Measurements from ENCODE around the gene KIF6. TPM values are rescaled to one million over a fixed set of nuclear protein-coding genes. Genes with fewer than 3 reads are reported as not detected.

The KIF6 gene
- polyA plus RNA-seq, 10 donors = 0.92 to 1.6 (median 1.4) TPM

DNA sequence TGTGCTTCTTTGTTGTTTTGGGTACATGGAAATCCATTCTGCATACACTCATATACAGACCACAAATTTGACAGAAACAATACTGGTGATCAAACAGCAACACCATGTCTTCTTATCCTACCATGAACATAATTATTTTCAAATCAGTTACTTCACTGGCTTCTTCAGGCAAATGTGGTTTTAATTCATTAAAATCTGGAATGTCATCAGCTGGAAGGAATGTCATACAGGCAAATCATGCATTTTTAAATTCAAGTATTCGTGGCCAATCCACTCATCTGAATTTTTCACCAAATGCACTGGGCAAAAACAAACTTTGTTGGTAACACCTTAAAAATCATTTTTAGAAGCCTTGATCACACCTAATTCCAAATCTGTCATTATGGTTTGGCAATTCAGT lies 59.3 kb downstream of the KIF6 start:
- DNase-seq = no peak

DNA sequence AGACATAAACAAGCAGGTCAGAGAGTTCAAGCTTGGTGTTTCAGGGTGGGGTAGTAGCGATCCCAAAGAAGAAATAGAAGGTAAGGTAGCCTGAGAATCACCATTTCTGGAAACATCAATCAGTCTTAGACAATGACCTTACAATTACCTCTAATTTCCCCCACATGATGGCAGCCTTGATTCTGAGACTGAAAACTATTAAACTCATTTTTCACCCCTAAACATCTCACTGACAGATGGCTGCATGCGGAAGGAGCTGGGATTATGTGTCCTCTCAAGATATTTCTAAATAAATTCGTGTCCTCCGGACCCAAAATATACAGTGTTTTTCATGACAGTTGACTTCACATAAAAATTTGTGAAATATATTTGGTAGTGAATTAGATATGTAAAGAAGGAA lies 61.0 kb downstream of the KIF6 start:
- DNase-seq = no peak

DNA sequence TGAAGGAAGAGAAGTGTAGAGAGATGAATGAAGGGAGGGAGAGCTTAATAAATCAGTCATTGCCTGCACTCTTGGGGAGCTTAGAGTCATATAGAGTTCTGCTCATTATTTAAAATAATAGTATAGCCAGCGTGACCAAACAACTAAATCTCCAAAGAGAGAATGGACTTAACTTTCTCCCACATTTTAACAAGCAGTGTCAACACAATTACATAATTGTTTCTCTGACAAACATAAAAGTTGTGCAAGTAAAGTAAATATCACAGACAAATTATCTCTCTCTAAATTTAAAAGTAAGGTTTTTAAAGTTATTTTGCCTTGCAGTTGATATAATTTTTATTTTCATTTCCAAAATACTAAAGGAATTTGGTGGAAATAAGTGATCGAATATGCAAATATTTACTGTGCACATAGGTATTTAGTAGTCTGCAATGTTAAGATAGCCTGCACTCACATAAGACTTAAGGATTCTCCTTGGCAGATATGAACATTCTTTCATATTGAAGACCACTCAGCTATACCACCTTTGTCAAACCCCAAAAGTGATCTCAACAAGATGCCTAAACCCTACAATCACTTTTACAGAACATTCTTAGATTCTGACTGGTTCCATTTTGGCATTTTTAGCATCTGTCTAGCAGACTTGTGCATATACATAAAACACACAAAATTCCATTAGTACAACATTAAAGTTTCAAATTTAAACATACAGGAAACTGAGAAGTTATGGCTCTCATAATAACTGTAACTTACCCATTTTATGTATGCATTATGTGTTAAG lies 67.7 kb downstream of the KIF6 start:
- no peak for DNase-seq

DNA sequence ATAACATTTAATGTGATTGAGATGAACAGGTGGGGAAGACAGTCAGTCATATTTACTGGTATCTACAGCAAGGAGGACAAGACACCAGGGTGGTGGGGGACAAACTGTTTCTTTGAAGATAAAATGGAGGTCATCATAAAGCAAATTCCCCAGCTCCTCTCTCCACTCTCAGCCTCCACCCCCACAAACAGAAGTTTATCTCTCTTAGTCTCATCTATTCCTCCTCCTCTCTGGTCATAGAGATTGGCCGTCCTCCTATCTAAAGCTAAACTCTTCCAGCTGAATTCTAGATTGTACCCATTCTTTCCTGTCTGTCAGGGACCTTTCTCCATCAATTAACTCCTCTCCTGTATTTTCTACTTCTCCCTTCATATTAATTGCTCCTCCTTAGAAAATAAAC lies 71.1 kb downstream of the KIF6 start:
- no peak for DNase-seq

DNA sequence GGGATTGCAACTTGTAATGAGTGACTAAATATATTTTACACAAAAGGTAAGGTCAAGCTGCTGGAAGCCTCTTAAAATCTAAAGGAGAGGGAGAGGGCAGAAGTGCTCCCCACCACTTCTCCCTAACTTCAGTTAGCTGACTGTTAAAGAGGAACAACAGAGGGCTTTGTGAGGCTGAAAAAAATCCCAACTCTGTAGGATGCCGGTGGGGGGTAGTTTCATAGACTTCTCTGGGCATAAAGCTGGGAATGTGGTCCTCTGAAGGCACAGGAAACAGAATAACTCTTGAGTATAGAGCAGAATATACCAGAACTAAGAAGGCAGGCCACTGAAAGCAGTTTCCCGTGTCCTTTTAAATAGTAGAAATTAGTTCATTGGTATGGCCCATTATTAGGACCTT lies 71.6 kb downstream of the KIF6 start:
- no peak for DNase-seq

DNA sequence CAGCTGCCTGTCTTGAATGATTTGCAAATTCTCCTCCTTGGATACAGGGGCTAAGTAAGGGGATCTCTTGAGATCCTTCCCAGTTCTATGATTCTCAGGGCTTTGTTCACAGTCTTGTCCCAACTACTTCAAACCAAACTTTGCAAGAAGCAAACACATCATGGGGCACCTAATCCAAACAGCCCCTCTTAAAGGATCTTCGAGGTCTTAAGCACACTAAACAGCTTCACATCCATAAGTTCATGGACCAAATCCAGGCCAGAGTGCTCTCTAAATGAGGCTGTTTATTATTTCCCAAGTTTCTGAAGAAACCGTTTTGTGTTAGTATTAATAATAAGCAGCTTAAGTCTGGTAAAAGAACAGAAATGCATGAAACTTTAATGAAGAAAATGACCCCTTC lies 75.2 kb downstream of the KIF6 start:
- DNase-seq = no peak

DNA sequence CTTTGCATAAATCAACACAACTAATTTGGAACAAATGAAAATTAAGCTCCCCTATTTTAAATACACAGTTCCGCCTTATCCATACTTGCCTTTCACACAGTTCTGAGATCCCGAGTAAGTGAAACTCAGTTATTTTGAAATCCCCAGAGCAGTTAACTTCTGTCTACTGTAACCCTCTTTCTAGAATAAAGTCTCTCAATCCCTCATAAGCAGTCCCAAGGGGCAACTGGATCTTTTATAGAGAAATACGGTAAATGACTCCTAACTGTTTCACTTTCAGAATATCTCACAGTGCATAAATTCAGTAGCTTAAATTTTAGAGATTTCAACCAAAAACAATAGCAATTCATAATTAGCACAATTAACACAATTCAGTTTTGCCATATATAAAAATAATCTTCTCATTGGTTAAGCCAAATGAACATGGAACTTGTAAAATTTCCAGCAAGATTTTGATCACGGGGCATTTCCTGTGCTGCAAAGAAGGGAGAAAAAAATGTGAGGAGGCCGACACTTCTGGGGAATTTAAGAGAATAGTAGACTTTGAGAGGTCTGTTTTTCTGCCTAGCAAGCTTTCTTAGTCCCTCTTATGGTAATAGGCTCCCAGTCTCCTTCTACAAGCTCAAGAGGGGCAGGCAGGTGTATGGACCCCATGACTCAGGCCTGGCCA lies 78.3 kb downstream of the KIF6 start:
- no peak for DNase-seq

DNA sequence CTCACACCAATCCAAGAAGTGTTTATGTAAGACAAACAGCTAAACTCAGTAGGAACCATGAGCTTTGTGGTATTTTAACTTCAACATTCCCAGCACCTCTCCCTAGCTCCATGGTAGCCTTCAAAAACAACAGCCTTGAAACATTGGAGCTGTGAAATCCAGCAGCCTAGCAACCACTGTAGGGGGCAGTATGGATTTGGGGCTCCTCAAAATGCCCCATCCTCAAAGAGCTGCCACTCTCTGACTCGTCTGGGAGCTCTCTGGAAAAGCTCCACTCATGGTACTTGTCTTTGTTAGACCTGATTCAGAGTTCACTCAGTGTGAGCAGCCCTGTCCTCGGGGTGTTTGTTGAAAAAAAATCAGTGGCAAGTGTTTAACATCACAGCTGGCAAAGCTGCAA lies 82.9 kb downstream of the KIF6 start:
- no peak for DNase-seq

DNA sequence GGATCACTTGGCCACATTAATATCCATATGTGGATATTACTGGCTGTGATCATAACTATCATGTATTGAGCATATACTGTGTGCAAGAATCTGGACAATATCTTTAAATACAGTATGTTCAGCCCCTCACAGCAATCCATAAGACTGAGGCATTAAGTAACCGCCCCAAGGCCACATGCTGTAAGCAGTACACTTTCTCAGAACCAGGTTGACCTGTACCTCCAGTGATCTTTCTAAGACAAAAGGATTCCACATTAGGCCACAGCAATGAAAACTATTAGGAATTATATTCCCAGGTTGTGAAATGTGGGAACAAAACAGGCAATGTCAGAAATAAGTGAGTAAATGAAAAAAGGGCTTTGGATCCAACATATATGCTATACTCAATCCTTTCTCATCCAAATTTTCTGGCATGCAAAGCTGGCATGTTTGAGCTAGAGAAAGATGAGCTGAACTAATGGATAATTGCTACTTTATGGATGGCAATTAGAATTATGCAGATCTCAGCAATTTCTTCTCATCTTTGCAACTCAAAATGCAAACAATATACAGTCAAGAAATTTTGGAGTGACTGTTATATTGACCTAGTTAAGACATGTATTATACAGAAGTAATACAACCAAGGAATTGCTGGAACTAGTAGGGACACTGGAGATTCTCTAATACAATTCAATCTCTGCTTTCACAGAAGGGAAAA lies 86.9 kb downstream of the KIF6 start:
- no peak for DNase-seq

DNA sequence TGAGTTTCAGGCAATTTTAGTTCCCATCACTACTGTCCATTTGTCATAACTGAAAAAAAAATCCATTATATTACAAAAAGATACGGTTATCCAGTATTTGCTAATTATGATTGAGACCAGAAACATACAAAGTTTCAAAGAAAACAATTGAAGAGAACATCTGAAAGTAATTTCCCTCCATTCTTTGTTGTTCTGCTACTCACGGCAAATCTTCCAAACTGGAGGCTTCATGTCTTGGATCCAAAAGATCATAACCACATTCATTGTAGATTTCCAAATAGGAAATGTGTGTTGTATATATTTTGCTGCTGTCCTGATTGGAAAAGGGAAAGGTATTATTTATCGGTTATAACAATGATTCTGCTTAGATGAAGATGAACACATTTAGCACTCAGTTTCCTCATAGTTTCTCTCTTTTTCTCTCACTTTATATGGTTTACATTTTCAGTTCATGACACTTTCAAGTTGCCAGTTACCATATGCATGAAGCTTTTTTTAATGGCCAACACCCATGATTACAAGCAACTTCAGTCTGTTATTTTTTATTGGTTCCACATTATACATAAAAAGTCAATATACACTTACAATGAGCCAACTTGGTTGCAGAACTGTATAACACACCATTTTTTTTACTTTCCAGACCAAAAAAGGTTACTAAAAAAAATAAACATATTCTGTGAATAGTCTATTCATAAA lies 90.4 kb downstream of the KIF6 start:
- DNase-seq = no peak

DNA sequence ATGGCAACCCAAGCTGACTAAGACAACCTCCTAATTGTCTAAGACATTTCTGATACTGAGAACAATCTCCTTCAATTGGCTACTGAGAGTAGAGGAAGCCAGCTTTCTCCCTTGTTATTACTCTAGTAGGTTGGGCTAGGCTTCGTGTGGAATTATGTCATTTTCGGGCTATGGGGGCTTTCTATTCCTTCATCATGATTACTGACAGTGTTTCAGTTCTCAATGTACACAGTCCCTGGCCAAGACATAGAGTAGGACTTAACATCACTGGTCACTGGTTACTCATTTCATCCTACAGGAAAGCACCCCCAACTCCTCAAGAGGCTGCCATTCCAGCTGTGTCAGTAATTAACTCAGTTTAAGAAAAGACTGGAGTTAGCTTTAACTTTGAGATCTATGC lies 100.0 kb downstream of the KIF6 start:
- DNase-seq = no peak

DNA sequence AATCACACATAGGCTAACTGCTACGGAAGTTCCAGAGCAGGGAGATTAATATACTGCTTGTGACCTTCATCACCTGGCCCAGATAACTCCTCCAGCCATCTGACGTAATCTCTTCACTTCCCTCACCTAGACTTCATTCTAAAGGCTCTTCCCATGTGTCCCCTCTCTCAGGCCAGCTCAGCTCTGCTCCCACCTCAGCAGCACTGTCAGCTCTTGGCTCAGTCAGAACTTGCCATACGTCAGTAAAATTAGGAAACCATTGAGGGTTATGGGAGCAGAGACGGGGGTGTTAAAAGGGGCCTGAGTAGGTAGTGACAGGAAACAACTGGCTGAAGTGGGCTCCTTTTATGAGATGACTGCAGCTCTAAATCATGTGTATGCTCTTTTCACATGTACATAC lies 101.5 kb downstream of the KIF6 start:
- no peak for DNase-seq

DNA sequence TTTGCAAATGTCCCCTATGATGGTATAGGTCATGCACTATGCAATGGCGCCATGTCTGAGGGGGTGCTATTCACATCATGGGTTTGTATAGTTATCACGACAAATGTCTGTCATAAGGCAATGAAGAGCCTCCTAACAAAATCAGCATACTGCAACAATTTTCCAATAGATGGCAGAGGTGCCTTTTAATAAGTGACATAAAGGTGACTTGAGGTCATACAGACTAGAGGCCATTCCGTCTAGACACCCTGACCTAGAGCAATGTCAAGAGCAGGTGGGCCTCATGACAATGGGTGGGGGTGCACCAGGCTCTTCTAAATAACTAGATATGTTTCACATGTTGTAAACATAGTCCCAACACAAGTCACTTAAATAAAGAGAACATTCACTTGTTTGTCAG lies 107.7 kb downstream of the KIF6 start:
- no peak for DNase-seq

DNA sequence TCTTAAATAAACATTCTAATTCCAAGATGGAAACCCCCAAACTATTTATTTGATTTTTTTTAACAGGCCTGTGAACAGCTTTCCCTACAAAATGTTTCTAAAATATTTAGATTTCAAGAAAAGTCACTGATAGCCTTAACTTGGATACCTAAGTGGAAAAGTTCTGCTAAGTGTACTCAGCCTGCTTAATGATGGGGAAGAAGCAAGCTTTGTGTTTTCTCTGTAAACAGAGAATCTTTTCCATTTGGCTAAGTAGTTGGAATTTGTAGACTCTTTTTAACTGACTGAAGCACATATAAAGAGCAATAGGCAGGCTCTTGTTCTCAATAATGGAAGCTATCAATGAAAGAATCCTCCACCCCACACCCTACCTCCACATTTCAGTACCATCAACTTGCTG lies 108.2 kb downstream of the KIF6 start:
- DNase-seq = no peak

DNA sequence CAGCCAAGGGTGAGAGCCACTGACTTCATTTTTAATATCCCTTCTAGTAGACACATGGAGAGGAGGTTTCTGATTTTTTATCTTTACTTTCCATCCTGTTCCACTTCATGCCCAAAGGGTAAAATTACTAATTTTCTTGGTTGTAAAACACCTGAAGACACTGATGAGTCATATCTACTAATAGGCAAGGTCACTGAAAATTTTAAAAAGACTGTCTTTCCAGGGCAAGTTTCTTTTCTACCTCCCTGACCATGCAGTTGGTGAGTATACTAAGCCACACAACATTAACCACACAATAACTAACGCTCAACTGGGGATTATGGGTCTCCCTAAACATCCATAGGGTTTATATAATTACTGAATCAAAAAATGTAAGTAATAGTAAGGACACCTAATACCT lies 109.6 kb downstream of the KIF6 start:
- DNase-seq = no peak

DNA sequence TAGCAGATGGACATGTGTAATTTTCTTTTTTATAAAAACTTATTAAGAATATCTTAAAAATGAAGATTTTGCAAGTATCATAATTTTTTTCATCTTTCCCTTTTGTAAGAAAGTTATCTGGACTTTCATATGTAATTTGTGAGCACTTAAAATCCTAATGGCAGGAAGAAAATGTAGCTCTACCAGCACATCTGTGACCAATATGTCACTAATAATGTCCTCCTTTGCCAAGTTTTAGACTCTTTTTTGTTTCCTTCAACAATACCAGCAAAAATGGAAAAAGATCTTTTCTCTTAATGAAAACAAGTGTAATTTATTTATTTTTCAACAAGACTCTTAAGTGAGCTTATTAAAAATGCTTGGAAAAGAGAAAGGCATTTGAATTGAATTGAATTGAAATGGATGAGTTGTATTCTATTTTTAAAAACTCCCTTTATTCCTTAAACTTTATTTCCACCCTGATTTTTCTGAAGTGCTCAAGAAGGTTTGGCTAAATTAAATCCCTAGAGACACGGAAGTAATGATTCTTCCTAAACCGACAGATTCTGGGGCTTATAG lies 110.7 kb downstream of the KIF6 start:
- DNase-seq = peak in 2 of 3 donors; percentile 32 to 52

DNA sequence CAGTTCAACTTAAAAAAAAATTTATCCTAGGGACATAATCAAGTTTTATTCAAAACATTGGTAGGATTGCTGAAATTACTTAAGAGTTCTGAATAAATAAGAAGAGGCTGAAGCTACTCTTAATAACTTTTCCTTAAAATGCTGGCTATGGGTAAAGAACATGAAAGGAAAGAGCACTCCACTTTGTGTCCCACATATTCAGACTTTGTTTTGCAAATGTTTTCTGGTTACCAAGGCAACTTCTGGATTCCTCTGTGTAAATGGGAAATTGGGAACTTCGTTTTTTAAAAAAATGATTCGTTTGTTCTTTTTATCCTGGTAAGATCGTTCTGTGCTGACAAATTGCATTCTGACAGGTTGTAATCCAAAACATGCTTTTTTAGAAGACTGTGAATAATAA lies 115.0 kb downstream of the KIF6 start:
- DNase-seq = peak; percentile 81 to 93 (median 87)

DNA sequence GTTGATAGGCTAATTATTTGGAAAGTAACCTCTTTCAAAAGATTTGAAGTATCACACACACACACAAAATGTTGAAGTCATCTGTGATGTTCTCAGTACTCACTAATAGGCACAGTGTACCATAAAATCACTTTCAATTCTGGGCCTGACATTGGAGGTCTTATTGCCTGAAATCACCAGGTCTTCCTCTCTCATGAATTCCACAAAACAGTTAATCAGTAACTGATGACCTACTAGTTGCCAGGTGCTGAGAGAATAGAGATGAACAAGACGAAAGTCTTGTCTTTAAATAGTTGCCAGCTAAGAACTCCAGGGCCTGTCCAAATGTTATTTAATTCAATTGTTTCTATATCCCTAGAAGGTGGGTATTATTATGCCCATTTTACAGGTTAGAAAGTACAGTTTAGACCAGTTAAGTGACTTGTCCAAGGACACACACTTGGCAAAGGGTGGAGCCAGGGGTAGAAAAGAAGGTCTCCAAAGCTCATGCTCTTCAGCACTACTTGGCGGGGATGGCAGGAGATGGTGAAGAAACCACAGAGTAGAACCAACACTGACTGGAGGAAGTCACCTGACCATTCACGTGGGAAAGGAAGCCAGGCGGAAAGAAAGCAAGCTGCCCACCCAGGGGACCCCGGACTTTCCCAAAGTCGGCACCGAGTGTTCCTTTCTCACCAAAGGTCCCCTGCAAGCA lies 116.4 kb downstream of the KIF6 start:
- DNase-seq = no peak

DNA sequence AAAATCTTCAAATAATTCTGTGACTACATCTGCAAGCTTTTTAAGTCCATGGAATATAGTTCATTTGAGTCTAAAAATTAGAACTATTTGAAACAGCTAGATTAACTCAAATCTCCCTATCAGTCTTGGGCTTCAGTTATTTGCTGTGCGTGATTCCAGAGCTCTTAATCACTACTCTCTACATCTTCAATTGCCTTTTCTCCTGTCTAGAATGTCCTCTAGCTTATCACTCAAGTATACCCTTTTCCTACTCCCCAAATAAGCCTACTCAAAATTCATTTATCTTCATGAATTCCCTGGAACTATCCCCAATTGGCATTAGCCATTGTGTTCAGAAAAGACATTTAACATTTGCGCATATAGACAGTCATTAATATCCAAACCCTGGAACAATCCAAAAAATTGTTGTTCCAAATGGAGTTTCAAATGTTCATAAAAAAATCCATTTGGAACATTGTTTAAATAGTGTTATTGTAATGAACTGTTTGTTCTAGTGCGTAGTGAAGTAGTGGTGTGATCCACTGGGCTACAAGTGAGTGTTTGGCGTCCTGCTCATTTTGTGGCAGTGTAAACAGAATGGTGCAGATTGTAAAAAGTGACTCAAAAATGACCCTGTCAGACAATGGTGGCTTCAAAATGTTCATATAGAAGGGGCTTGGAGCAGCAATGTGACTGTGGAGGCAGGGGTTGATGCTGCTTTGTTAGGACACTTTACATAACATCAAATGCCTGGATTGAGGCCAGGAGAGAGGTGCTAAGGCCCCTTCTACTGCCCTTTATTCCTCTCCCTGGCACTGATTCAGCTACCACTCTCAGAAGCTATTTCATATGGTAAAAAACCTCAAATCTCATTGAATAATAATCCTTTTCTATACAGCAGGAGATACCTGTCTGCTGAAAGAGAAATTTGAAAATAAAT lies 122.3 kb downstream of the KIF6 start:
- no peak for DNase-seq

DNA sequence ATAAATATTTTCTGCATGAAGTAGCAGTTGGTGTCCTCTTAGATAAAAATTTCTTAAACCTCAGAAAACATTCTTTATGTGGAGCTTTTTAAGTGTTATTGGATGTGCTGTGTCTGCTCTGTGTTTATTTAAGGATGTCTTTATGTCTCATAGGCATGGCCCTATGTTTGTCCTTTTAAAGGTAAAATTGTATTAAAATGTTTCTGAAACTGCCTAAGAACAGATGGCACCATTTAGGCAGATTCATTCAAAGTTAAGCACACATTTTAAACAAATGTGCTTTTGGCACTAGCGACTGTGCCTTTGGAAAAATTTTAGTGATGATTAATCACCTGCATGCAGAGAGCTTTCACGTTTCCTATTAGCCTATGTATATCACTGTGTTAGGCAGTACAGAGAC lies 125.2 kb downstream of the KIF6 start:
- peak in 1 of 3 donors; percentile 31 for DNase-seq
